HEK293 (cell line): Measurements from ENCODE around the gene CFAP45.

Experiments used
- CTCF ChIA-PET: fragments of 350-600 bp; formaldehyde crosslinking; extraction: SDS; loops from one replicate; lab custom pipeline; 2021; ENCODE audit warnings: antibody characterized with exemption; lab: Yijun Ruan, JAX
- POLR2A ChIA-PET: fragments of 300-600 bp; formaldehyde crosslinking; extraction: SDS; loops from one replicate; lab custom pipeline; 2020; ENCODE audit warnings: antibody characterized with exemption, inconsistent platforms; lab: Yijun Ruan, JAX
- H3K27ac ChIP-seq: fragments of 200-500 bp; sonication (Bioruptor generic); 2 replicates; pipeline ENCODE4 v1.5.1; 2014; ENCODE audit warnings: low read depth, low read length, control low read depth, inconsistent platforms; ENCODE audit errors: extremely low read depth
- H3K36me3 ChIP-seq, 2 experiments: fragments of 200-500 bp in 1 of 2; sonication (Bioruptor generic) in 1 of 2; 1 replicate in 1 of 2; 2 replicates in 1 of 2; pipeline ENCODE4 v1.5.1; 2014 to 2017; ENCODE audit warnings: inconsistent platforms in 2 of 2, low read length in 2 of 2; ENCODE audit not compliant: control insufficient read depth in 2 of 2, insufficient read depth in 1 of 2
- H3K4me1 ChIP-seq: fragments of 200-500 bp; sonication (Bioruptor generic); 2 replicates; pipeline ENCODE4 v1.5.1; 2014; ENCODE audit warnings: mild to moderate bottlenecking, low read length, inconsistent platforms; ENCODE audit not compliant: control insufficient read depth, insufficient read depth
- H3K4me3 ChIP-seq: 2 replicates; pipeline ENCODE4 v1.5.1; 2011; ENCODE audit warnings: low read depth, mild to moderate bottlenecking, control low read depth, low read length, moderate library complexity
- H3K9me3 ChIP-seq: fragments of 200-500 bp; sonication (Bioruptor generic); 2 replicates; pipeline ENCODE4 v1.5.1; 2014; ENCODE audit warnings: low read depth, low read length, inconsistent platforms; ENCODE audit not compliant: control insufficient read depth, insufficient read depth
- BCL11B ChIP-seq: fragments of 450-650 bp; formaldehyde crosslinking; IDR thresholded peaks from 2 replicates; pipeline ENCODE4 v1.5.1; 2016; ENCODE audit warnings: low read depth, missing biosample characterization, missing genetic modification characterization
- GLIS1 ChIP-seq: fragments of 450-650 bp; formaldehyde crosslinking; IDR thresholded peaks from 2 replicates; pipeline ENCODE4 v1.5.1; 2016; ENCODE audit warnings: missing biosample characterization, missing genetic modification characterization
- SALL2 ChIP-seq: fragments of 450-650 bp; formaldehyde crosslinking; IDR thresholded peaks from 2 replicates; pipeline ENCODE4 v1.5.0; 2017; ENCODE audit warnings: missing biosample characterization, mild to moderate bottlenecking, missing genetic modification characterization, borderline replicate concordance
- SP2 ChIP-seq: fragments of 450-650 bp; formaldehyde crosslinking; IDR thresholded peaks from 2 replicates; pipeline ENCODE4 v1.5.1; 2016; ENCODE audit warnings: missing biosample characterization, missing genetic modification characterization
- ZBTB17 ChIP-seq: fragments of 450-650 bp; formaldehyde crosslinking; IDR thresholded peaks from 2 replicates; pipeline ENCODE4 v1.5.1; 2016; ENCODE audit warnings: missing biosample characterization, missing genetic modification characterization
- ZNF157 ChIP-seq: fragments of 450-650 bp; formaldehyde crosslinking; IDR thresholded peaks from 2 replicates; pipeline ENCODE4 v1.5.1; 2016; ENCODE audit warnings: missing biosample characterization, missing genetic modification characterization
- ZNF335 ChIP-seq: fragments of 450-650 bp; formaldehyde crosslinking; conservative IDR thresholded peaks from 2 replicates; pipeline ENCODE4 v1.5.1; 2016; ENCODE audit warnings: missing biosample characterization, missing genetic modification characterization
- ZNF354C ChIP-seq: fragments of 450-650 bp; formaldehyde crosslinking; IDR thresholded peaks from 2 replicates; pipeline ENCODE4 v1.5.1; 2016; ENCODE audit warnings: missing biosample characterization, missing genetic modification characterization, low read depth, borderline replicate concordance
- ZNF391 ChIP-seq: fragments of 450-650 bp; formaldehyde crosslinking; IDR thresholded peaks from 2 replicates; pipeline ENCODE4 v1.5.1; 2016; ENCODE audit warnings: low read depth, missing biosample characterization, missing genetic modification characterization, borderline replicate concordance
- ZNF48 ChIP-seq: fragments of 450-650 bp; formaldehyde crosslinking; IDR thresholded peaks from 2 replicates; pipeline ENCODE4 v1.5.1; 2016; ENCODE audit warnings: missing biosample characterization, missing genetic modification characterization
- ZNF510 ChIP-seq: fragments of 450-650 bp; formaldehyde crosslinking; IDR thresholded peaks from 2 replicates; pipeline ENCODE4 v1.5.1; 2018; ENCODE audit warnings: mild to moderate bottlenecking, missing genetic modification characterization, missing biosample characterization; ENCODE audit not compliant: insufficient replicate concordance
- ZNF514 ChIP-seq: fragments of 450-650 bp; formaldehyde crosslinking; IDR thresholded peaks from 2 replicates; pipeline ENCODE4 v1.5.1; 2016; ENCODE audit warnings: missing biosample characterization, missing genetic modification characterization
- ZNF558 ChIP-seq: fragments of 450-650 bp; formaldehyde crosslinking; IDR thresholded peaks from 2 replicates; pipeline ENCODE4 v1.5.1; 2016; ENCODE audit warnings: missing biosample characterization, missing genetic modification characterization
- ZNF561 ChIP-seq: fragments of 450-650 bp; IDR thresholded peaks from 2 replicates; pipeline ENCODE4 v1.5.1; 2018; ENCODE audit warnings: missing biosample characterization, missing genetic modification characterization, borderline replicate concordance
- ZNF626 ChIP-seq: fragments of 450-650 bp; sonication (Bioruptor Pico); formaldehyde crosslinking; IDR thresholded peaks from 2 replicates; pipeline ENCODE4 v1.5.1; 2018; ENCODE audit warnings: missing biosample characterization, missing genetic modification characterization, inconsistent platforms
- ZNF629 ChIP-seq: fragments of 450-650 bp; formaldehyde crosslinking; IDR thresholded peaks from 2 replicates; pipeline ENCODE4 v1.5.1; 2017; ENCODE audit warnings: missing biosample characterization, missing genetic modification characterization
- ZNF777 ChIP-seq: fragments of 450-650 bp; formaldehyde crosslinking; IDR thresholded peaks from 2 replicates; pipeline ENCODE4 v1.5.1; 2017; ENCODE audit warnings: missing biosample characterization, missing genetic modification characterization, borderline replicate concordance
- ZNF792 ChIP-seq: fragments of 450-650 bp; formaldehyde crosslinking; IDR thresholded peaks from 2 replicates; pipeline ENCODE4 v1.5.1; 2016; ENCODE audit warnings: missing biosample characterization, missing genetic modification characterization
- TF ChIP-seq, protein P1 (sequence below): IDR thresholded peaks from 2 replicates; pipeline ENCODE4 v1.6.1; 2011; ENCODE audit warnings: mild to moderate bottlenecking, low read depth, low read length, borderline replicate concordance
- TF ChIP-seq, protein P2 (sequence below): fragments of 450-650 bp; formaldehyde crosslinking; IDR thresholded peaks from 2 replicates; pipeline ENCODE4 v1.5.1; 2016; ENCODE audit warnings: missing biosample characterization, missing genetic modification characterization
- TF ChIP-seq, protein P3 (sequence below): fragments of 450-650 bp; formaldehyde crosslinking; IDR thresholded peaks from 2 replicates; pipeline ENCODE4 v1.5.1; 2017; ENCODE audit warnings: missing biosample characterization, missing genetic modification characterization
- TF ChIP-seq, protein P4 (sequence below): fragments of 450-650 bp; formaldehyde crosslinking; IDR thresholded peaks from 2 replicates; pipeline ENCODE4 v1.5.1; 2016; ENCODE audit warnings: missing biosample characterization, missing genetic modification characterization
- TF ChIP-seq, protein P5 (sequence below): fragments of 450-650 bp; formaldehyde crosslinking; optimal IDR thresholded peaks from 2 replicates; pipeline ENCODE3; 2016; ENCODE audit warnings: missing biosample characterization, mild to moderate bottlenecking, missing genetic modification characterization

The CFAP45 gene

DNA sequence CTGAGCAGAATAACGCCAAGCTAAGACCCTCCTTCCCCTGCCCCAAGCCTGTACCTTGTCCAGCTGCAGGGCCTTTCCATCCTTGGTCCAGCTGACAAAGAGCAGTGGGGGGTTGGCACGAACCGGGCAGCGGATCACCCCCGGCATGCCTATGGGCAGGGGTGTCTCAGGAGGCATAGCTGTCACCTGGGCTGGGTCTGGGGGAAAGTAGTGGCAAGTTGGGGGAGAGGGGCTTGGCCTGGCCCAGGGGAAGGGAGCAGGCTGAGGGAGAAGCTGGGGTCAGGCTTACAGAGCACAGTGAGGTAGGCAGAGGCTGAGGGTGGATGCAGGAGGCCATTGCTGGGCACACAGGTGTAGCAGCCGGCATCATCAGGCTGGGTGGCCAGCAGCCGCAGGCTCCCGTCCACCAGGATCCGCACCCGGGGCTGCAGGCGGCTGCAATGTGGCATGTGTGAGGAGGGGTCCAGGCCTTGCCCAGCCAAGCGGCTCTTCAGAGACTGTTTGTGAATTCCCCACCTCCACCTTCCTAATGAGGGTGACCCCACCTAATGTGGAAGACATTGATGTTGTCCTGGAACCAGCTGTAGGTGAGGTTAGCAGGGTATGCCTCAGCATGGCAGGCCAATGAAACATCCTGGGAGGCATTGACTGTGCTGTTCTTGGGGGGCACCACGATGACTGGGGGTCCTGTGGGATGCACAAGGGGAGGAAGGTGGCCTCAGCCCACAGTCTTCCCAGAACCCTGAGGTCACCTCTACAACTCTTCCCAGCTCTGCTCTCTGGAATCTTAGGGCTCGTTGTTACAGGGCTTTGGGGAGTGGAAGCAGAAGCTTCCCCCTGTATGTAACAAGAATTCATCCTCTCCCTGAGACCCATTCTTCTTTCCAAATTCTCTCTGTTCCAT lies 34.4 kb upstream of the CFAP45 start:
- H3K4me3 ChIP-seq, result no peak overlapping the region
- no peak for TF ChIP-seq SALL2 (tag by site-specific recombination)
- TF ChIP-seq ZNF157 (tag by site-specific recombination), result no peak
- TF ChIP-seq, protein P1, sequence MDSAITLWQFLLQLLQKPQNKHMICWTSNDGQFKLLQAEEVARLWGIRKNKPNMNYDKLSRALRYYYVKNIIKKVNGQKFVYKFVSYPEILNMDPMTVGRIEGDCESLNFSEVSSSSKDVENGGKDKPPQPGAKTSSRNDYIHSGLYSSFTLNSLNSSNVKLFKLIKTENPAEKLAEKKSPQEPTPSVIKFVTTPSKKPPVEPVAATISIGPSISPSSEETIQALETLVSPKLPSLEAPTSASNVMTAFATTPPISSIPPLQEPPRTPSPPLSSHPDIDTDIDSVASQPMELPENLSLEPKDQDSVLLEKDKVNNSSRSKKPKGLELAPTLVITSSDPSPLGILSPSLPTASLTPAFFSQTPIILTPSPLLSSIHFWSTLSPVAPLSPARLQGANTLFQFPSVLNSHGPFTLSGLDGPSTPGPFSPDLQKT, result no peak
- TF ChIP-seq SP2, result no peak
- TF ChIP-seq ZNF629 (tag by site-specific recombination), result no peak
- no peak for TF ChIP-seq ZNF335
- TF ChIP-seq GLIS1 (tag by site-specific recombination), result no peak
- TF ChIP-seq, protein P2, sequence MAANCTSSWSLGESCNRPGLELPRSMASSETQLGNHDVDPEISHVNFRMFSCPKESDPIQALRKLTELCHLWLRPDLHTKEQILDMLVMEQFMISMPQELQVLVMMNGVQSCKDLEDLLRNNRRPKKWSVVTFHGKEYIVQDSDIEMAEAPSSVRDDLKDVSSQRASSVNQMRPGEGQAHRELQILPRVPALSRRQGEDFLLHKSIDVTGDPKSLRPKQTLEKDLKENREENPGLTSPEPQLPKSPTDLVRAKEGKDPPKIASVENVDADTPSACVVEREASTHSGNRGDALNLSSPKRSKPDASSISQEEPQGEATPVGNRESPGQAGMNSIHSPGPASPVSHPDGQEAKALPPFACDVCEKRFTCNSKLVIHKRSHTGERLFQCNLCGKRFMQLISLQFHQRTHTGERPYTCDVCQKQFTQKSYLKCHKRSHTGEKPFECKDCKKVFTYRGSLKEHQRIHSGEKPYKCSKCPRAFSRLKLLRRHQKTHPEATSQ (tag by site-specific recombination), result no peak
- TF ChIP-seq BCL11B, result no peak
- TF ChIP-seq ZNF354C (tag by site-specific recombination), result no peak
- TF ChIP-seq ZNF792 (tag by site-specific recombination), result no peak
- TF ChIP-seq, protein P3, sequence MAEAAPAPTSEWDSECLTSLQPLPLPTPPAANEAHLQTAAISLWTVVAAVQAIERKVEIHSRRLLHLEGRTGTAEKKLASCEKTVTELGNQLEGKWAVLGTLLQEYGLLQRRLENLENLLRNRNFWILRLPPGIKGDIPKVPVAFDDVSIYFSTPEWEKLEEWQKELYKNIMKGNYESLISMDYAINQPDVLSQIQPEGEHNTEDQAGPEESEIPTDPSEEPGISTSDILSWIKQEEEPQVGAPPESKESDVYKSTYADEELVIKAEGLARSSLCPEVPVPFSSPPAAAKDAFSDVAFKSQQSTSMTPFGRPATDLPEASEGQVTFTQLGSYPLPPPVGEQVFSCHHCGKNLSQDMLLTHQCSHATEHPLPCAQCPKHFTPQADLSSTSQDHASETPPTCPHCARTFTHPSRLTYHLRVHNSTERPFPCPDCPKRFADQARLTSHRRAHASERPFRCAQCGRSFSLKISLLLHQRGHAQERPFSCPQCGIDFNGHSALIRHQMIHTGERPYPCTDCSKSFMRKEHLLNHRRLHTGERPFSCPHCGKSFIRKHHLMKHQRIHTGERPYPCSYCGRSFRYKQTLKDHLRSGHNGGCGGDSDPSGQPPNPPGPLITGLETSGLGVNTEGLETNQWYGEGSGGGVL, result no peak
- no peak for TF ChIP-seq ZNF391
- TF ChIP-seq, all 188 proteins: peak for 0
- H3K9me3 ChIP-seq, result no peaks in the 10 kb centered on the region
- H3K36me3 ChIP-seq, result no peaks in the 10 kb centered on the region
- ChIA-PET POLR2A (interaction anchor here (7.3 kb wide), 1 partner anchor 10 kb away, joined by 41 read pairs; the partner anchor contains the start of gene TAGLN2), CTCF (interaction anchor here (0.5 to 19.3 kb wide), 5 partner anchors 21 to 71 kb away, joined by 3 to 353 read pairs (median 3); no protein-coding TSS in a partner anchor)
- no peak overlapping the region for H3K27ac ChIP-seq
- no peaks in the 10 kb centered on the region for H3K4me1 ChIP-seq

DNA sequence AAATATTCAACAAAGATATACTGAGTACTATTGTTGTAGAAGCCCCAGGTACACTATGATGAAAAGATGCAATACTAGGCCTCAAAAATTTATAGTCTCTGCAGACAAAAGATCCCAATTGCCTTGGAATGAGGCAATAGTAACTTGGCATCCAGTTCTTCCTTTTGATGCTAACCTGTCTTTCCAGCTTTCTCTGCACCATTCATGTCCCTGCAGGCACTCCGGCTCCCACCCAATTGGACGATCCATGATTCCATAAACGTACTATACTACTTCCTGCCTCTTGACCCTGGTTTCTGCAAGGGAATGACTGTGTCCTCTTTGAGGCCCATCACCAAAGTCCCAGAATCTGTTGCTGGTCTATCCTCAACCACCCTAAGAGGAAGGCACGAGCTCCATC lies 33.4 kb upstream of the CFAP45 start:
- H3K36me3 ChIP-seq, result no peaks in the 10 kb centered on the region
- no peak overlapping the region for H3K4me3 ChIP-seq
- CTCF ChIA-PET, result interaction anchor here (0.7 to 19.3 kb wide), 5 partner anchors 38 to 151 kb away, joined by 3 to 353 read pairs (median 3); no protein-coding TSS in a partner anchor
- POLR2A ChIA-PET, result interaction anchor here (0.5 to 7.3 kb wide), 3 partner anchors 9 to 27 kb away, joined by 4 to 41 read pairs (median 5); partner anchors contain the start of gene TAGLN2
- no peak overlapping the region for H3K27ac ChIP-seq
- H3K4me1 ChIP-seq, result no peaks in the 10 kb centered on the region
- H3K9me3 ChIP-seq, result no peaks in the 10 kb centered on the region
- no peak for TF ChIP-seq ZNF561 (tag by site-specific recombination)
- no peak for TF ChIP-seq ZNF514
- TF ChIP-seq, protein P4, sequence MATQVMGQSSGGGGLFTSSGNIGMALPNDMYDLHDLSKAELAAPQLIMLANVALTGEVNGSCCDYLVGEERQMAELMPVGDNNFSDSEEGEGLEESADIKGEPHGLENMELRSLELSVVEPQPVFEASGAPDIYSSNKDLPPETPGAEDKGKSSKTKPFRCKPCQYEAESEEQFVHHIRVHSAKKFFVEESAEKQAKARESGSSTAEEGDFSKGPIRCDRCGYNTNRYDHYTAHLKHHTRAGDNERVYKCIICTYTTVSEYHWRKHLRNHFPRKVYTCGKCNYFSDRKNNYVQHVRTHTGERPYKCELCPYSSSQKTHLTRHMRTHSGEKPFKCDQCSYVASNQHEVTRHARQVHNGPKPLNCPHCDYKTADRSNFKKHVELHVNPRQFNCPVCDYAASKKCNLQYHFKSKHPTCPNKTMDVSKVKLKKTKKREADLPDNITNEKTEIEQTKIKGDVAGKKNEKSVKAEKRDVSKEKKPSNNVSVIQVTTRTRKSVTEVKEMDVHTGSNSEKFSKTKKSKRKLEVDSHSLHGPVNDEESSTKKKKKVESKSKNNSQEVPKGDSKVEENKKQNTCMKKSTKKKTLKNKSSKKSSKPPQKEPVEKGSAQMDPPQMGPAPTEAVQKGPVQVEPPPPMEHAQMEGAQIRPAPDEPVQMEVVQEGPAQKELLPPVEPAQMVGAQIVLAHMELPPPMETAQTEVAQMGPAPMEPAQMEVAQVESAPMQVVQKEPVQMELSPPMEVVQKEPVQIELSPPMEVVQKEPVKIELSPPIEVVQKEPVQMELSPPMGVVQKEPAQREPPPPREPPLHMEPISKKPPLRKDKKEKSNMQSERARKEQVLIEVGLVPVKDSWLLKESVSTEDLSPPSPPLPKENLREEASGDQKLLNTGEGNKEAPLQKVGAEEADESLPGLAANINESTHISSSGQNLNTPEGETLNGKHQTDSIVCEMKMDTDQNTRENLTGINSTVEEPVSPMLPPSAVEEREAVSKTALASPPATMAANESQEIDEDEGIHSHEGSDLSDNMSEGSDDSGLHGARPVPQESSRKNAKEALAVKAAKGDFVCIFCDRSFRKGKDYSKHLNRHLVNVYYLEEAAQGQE (tag by site-specific recombination), result no peak
- no peak for TF ChIP-seq ZNF558 (tag by site-specific recombination)
- TF ChIP-seq ZNF626 (tag by site-specific recombination), result no peak
- TF ChIP-seq ZNF777 (tag by site-specific recombination), result no peak
- TF ChIP-seq, protein P5, sequence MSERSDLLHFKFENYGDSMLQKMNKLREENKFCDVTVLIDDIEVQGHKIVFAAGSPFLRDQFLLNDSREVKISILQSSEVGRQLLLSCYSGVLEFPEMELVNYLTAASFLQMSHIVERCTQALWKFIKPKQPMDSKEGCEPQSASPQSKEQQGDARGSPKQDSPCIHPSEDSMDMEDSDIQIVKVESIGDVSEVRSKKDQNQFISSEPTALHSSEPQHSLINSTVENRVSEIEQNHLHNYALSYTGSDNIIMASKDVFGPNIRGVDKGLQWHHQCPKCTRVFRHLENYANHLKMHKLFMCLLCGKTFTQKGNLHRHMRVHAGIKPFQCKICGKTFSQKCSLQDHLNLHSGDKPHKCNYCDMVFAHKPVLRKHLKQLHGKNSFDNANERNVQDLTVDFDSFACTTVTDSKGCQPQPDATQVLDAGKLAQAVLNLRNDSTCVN (tag by site-specific recombination), result no peak
- no peak for TF ChIP-seq ZNF48 (tag by site-specific recombination)
- TF ChIP-seq ZBTB17, result no peak
- no peak for TF ChIP-seq ZNF510 (tag by site-specific recombination)
